Gastroesophageal sphincter (tissue), 4 donors: Measurements from ENCODE around the gene SYT1. TPM values are rescaled to one million over a fixed set of nuclear protein-coding genes. Genes with fewer than 3 reads are reported as not detected.

Experiments
- ATAC-seq: fragments of 150-250 bp; one replicate; pipeline ENCODE4 v1.9.1; 2016; ENCODE audit warnings: mild to moderate bottlenecking, moderate library complexity
- H3K27ac ChIP-seq, 4 donors: fragments of 200-600 bp; sonication (generic) in 3 of 4; 1 replicate in 3 of 4; 2 replicates in 1 of 4; pipeline ENCODE4 v1.5.1; 2016 to 2019
- H3K27me3 ChIP-seq: fragments of 200-600 bp; sonication (generic); one replicate; pipeline ENCODE4 v1.5.1; 2019
- H3K36me3 ChIP-seq, 2 donors: fragments of 200-600 bp; sonication (generic); one replicate each; pipeline ENCODE4 v1.5.1; 2019; ENCODE audit warnings: control low read depth in 1 of 2
- H3K4me1 ChIP-seq, 3 donors: fragments of 200-600 bp; sonication (generic); 1 replicate in 2 of 3; 2 replicates in 1 of 3; pipeline ENCODE4 v1.5.1; 2016 to 2019; ENCODE audit warnings: control low read depth in 2 of 3
- H3K4me3 ChIP-seq, 2 donors: fragments of 200-600 bp; sonication (generic); one replicate each; pipeline ENCODE4 v1.5.1; 2019; ENCODE audit warnings: mild to moderate bottlenecking in 1 of 2, moderate library complexity in 1 of 2
- H3K9me3 ChIP-seq, 3 donors: fragments of 200-600 bp; sonication (generic); one replicate each; pipeline ENCODE4 v1.5.1; 2017 to 2019; ENCODE audit warnings: control low read depth in 2 of 3
- CTCF ChIP-seq, 4 experiments: fragments of 200-600 bp in 2 of 4; fragments of 450-650 bp in 2 of 4; sonication (generic) in 1 of 4; IDR thresholded peaks; one replicate each; pipeline ENCODE4 v1.5.1; 2017 to 2019; ENCODE audit warnings: antibody characterized with exemption in 4 of 4, mild to moderate bottlenecking in 2 of 4, moderate library complexity in 2 of 4
- EP300 ChIP-seq: sonication (generic); formaldehyde crosslinking; IDR thresholded peaks from one replicate; pipeline ENCODE4 v1.6.1; 2017; ENCODE audit warnings: antibody characterized with exemption, mild to moderate bottlenecking
- POLR2A ChIP-seq, 2 donors: fragments of 450-650 bp; IDR thresholded peaks; one replicate each; pipeline ENCODE4 v1.6.1; 2017; ENCODE audit warnings: antibody characterized with exemption in 2 of 2, mild to moderate bottlenecking in 2 of 2, moderate library complexity in 1 of 2
- POLR2AphosphoS5 ChIP-seq: sonication (generic); formaldehyde crosslinking; IDR thresholded peaks from one replicate; pipeline ENCODE4 v1.6.1; 2017; ENCODE audit warnings: antibody characterized with exemption
- WGBS, 2 donors: methylation state at CpG; one replicate each; pipeline ENCODE4 v1.1.5; 2018; ENCODE audit warnings: low coverage in 1 of 2; 5-methylcytosine and 5-hydroxymethylcytosine counted together
- total RNA-seq, 4 donors: library from RNA; depleted of rRNA; stranded (reverse); fragments of >200 nt; gene quantifications; one replicate each; pipeline ENCODE4 v1.1.0, GENCODE V29; 2016

SYT1 gene
- total RNA-seq, 4 donors from 2014 or later = 1.9 to 6.6 (median 3.5) TPM

DNA sequence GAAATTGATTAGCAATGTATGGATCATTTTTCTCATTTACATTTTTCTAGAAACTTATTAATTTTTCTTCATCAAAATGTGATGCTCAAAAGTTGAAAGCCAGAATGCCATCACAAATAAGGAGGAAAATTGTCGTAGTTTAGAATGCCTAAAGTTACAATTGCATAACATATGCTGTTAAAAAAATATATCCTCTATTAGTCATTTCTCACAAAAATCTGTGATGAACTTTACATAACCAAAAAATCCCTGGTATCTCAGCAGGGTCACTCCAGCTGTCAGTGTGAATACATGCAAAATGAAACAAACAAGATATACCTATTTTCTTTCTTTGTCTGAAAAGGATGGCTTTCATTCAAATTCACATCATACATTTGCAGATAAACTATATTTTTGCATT, 467.3 kb downstream of the SYT1 start:
- H3K4me3 ChIP-seq = no peak overlapping the region
- ATAC-seq = no peak
- H3K27ac ChIP-seq = no peak overlapping the region
- H3K9me3 ChIP-seq = no peaks in the 10 kb centered on the region
- no peaks in the 10 kb centered on the region for H3K4me1 ChIP-seq
- H3K36me3 ChIP-seq = no peaks in the 10 kb centered on the region
- WGBS, 2 donors = 77 to 80% methylated on average over 1 of the region's 1 CpG
- no peak for TF ChIP-seq POLR2AphosphoS5
- TF ChIP-seq POLR2A (IDR thresholded peaks at IDR 0.05) = no peak
- TF ChIP-seq EP300 = no peak
- no peak for TF ChIP-seq CTCF (IDR thresholded peaks at IDR 0.05)
- H3K27me3 ChIP-seq = no peaks in the 10 kb centered on the region

- Histone ChIP-seq H3K4me1 (no peaks in the 10 kb centered on the region), H3K9me3 (no peaks in the 10 kb centered on the region), H3K36me3 (no peaks in the 10 kb centered on the region), H3K4me3 (no peak overlapping the region), H3K27me3 (no peaks in the 10 kb centered on the region), H3K27ac (no peak overlapping the region)
- 86 to 96% methylated on average over 3 of the region's 3 CpGs for WGBS, 2 donors
- TF ChIP-seq CTCF (IDR thresholded peaks at IDR 0.05) (no peak), POLR2AphosphoS5 (no peak), EP300 (no peak), POLR2A (IDR thresholded peaks at IDR 0.05) (no peak)
- no peak for ATAC-seq
Observed at GRCh38 chr12:79333144-79333543, 468.6 kb downstream of the SYT1 start.

DNA sequence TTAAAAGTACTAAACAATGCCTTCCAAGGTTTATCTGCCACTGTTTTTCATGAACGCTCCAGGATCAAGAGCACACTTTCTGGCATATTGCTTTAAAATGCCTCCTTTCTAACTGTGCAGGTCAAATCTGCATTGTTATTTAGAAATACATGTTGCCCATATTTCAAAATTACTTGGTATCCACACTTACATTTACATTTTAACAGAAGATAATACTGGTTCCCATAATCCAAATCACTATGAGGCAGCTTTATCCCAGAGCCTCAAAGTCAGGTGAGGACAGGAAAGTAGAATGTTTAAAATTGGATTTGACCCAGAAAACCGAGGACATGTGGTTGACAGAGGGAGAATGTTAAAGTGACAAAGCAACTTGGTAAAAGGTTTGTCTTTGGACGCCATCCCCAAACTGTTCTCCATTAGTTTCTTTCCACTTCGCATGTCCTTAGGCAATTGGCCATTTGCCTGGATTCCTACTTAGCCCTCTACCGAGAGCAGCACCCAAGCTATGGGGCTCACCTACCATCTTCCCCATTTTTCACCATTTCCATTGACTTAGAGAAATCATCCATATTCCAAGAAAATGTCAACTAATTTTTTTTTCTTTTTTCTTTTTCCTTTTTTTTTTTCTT, 473.2 kb downstream of the SYT1 start:
- H3K27ac ChIP-seq = no peak overlapping the region

DNA sequence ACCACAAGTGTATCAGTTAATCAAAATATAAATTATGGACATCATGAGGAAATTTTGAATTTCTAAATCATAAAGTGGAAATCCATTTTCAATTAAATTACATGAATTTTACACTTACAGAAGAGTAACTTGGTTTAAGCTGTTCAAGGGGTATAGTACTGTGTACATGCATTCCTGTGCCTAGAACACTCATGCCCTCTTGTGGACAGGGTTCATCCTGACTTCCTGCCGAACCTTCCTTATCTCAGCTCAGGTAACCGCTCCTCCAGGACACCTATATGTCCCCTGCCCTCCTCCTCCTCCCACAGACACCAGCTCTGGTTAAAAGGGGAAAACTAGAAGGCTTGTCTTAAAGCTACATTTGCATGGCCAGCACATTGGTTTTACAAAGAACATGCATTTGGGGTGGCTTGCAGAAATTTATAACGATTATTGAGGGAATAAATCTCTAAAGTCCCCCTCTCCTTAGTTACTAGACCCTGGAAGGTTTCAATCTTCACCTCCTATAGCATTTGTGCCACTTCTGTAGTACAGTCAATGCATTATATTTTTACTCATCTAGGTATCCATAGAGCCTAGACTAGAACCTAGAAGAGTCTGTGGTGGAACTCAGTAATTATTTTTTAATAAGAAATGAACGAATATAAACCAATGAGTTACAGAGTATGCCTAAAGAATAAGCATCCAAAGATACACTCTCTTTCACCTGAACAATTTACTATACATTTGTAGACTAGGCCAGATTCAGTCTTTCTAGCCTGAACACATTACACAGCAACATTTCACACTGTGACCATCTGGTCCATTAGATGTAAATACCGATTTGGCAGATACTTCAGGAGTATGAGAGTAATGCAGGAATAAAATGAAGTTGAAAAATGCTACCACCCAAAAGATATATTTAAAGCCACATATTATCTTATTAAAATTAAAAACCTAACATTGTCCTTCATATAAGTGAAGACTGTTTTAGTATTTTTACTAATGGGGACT, 480.6 kb downstream of the SYT1 start:
- Histone ChIP-seq H3K27me3 (no peaks in the 10 kb centered on the region), H3K9me3 (no peaks in the 10 kb centered on the region), H3K4me1 (no peaks in the 10 kb centered on the region), H3K36me3 (no peaks in the 10 kb centered on the region), H3K4me3 (no peak overlapping the region), H3K27ac (no peak overlapping the region)
- WGBS, 2 donors = 68 to 70% methylated on average over 5 of the region's 5 CpGs
- TF ChIP-seq CTCF (IDR thresholded peaks at IDR 0.05) (no peak), EP300 (no peak), POLR2A (IDR thresholded peaks at IDR 0.05) (no peak), POLR2AphosphoS5 (no peak)
- no peak for ATAC-seq

More for the DNA sequence above, 473.2 kb downstream of the SYT1 start:
- WGBS, 2 donors = 84 to 95% methylated on average over 4 to 5 of the region's 5 CpGs
- Histone ChIP-seq H3K27me3 (no peaks in the 10 kb centered on the region), H3K4me1 (no peaks in the 10 kb centered on the region), H3K36me3 (no peaks in the 10 kb centered on the region), H3K4me3 (no peak overlapping the region), H3K9me3 (no peaks in the 10 kb centered on the region)
- TF ChIP-seq POLR2A (IDR thresholded peaks at IDR 0.05) = no peak
- no peak for ATAC-seq

- Histone ChIP-seq H3K36me3 (no peaks in the 10 kb centered on the region), H3K4me1 (no peaks in the 10 kb centered on the region), H3K9me3 (no peaks in the 10 kb centered on the region), H3K27ac (no peak overlapping the region), H3K4me3 (no peak overlapping the region), H3K27me3 (no peaks in the 10 kb centered on the region)
- no peak for TF ChIP-seq POLR2A (IDR thresholded peaks at IDR 0.05)
- no peak for TF ChIP-seq POLR2AphosphoS5
- no peak for TF ChIP-seq CTCF (IDR thresholded peaks at IDR 0.05)
- no peak for TF ChIP-seq EP300
- ATAC-seq = no peak
- 52 to 78% methylated on average over 1 of the region's 1 CpG for WGBS, 2 donors
Observed at GRCh38 chr12:79347866-79348265, 483.3 kb downstream of the SYT1 start.
